Measurements from ENCODE around the gene SLC22A23.

DNA sequence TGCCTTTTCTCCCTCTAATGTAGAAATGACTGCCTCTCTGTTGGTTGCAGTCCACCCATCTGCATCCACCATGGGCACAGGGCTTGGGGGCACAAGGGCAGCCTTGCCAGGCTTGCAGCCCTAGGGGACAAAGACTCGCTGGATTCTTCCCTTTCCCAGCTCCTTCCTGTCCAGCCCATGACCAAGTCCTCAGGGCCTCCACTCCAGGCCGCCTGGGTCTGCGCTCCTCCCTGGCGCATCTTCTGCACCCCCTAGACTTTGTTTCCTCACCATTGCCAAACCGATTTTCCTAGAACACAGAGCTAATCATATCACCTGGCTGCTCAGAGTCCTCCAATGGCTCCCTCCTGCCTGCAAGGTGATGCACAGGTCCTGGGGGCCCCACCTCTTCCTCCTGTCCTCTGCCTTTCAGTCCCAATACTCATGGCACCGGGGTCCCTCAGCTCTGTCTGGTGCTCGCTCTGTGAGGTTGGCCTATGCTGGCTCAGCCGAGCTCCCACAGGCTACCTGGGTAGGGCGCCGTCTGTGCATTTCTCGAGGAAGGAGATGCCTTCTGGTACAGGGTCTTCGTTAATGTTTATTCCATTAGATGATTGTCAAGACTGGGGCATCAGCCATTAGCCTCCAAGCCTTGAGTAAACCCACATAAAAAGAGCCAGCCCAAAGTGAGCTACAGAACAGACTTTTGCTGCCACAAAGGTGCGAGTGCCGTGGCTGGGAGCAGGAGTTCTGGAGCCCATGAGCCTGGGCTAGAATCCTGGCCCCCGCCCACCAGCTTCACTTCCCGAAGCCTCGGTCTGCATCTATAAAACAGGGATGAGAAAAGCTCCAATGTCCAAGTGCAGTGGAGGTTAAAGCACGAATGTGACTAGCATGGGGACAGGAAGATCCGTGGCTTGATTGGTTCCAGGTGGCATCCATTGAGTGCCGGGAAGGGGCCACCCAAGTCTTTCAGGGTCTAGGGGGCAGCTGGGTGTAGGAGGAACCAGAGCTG is 180.4 kb downstream of the SLC22A23 start:
- no peak for TF ChIP-seq POLR2A (IDR thresholded peaks at IDR 0.05)
- TF ChIP-seq, protein P1, sequence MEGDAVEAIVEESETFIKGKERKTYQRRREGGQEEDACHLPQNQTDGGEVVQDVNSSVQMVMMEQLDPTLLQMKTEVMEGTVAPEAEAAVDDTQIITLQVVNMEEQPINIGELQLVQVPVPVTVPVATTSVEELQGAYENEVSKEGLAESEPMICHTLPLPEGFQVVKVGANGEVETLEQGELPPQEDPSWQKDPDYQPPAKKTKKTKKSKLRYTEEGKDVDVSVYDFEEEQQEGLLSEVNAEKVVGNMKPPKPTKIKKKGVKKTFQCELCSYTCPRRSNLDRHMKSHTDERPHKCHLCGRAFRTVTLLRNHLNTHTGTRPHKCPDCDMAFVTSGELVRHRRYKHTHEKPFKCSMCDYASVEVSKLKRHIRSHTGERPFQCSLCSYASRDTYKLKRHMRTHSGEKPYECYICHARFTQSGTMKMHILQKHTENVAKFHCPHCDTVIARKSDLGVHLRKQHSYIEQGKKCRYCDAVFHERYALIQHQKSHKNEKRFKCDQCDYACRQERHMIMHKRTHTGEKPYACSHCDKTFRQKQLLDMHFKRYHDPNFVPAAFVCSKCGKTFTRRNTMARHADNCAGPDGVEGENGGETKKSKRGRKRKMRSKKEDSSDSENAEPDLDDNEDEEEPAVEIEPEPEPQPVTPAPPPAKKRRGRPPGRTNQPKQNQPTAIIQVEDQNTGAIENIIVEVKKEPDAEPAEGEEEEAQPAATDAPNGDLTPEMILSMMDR (IDR thresholded peaks at IDR 0.05), result no peak

All from gastroesophageal sphincter (tissue), 3 donors.